Stimulated activated CD8-positive, alpha-beta memory T cell treated with anti-CD3 and anti-CD28 coated beads, Interleukin-15, amount 100 ng/mL, for 4 hours (primary cell): ENCODE measurements around the gene APMAP.

Source experiments
- DNase-seq, 2 donors: peaks; one replicate each; pipeline ENCODE4 v3.0.0-alpha.2; 2020; ENCODE audit warnings: low read depth in 2 of 2

APMAP gene

GRCh38 chr20:24992487-24993205, at the start of gene APMAP:
Gene APMAP (minus strand): TSS chr20:24992751. CDS start chr20:24992688, 63 bp downstream.
- DNase-seq: peak; percentile 91 to 93

- DNase-seq: no peak
These were observed 49.4 kb upstream of the APMAP start for GRCh38 chr20:25041813-25042530.

DNA sequence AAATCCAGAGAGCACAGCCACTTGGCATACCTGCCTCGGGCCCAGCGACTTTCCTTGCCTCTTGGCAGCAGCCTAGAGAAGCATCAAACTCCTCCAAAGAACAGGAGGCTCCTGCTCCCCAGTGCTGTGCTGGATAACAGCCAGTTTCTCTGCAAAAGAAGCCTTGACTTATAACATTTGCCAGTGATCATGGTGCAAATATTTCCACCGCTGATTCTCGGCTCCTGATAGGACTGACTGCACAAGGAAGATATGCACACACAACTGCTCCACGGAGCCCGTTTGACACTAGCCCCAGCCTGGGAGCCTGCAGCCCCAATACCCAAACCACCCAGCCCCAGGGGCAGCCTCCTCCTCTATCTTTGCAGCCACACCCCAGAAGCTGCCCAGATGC, 47.9 kb upstream of the APMAP start:
- DNase-seq: no peak

DNA sequence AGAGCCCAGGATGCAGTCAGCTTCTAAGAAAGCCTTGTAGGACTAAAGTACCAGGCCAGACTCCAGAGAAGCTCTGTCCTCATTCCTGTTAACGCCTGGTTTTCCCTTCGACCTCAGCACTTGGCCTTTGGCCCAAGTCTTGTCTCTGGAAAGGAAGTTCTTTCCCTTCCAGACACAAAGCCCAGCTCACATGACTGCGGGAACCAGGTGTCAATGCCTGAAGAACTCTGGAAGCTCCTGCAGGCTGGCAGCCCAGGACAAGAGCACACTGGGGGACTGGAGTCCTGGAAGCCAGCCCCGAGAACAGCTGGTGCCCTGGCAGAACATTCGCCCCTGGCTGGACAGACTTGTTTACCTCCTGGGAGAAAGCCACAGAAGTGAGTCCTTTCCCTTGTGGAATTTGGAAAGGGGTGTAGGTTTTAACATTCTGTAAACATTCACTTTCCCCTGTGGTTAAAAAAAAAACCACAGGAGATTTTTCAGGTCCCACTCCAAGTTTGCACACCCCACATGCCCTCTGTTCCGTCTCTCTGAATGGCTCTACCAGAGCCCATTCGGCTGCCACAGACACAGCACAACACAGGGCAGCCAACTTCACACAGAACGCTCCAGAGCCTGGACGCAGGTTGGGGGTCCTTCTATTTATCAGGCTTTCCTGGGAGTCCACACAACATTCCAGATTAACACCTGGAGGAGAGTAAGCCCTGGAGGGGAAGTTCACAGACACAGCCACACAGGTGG, 47.3 kb upstream of the APMAP start:
- no peak for DNase-seq

GRCh38 chr20:25038591-25039015, 46.1 kb upstream of the APMAP start:
- no peak for DNase-seq

DNA sequence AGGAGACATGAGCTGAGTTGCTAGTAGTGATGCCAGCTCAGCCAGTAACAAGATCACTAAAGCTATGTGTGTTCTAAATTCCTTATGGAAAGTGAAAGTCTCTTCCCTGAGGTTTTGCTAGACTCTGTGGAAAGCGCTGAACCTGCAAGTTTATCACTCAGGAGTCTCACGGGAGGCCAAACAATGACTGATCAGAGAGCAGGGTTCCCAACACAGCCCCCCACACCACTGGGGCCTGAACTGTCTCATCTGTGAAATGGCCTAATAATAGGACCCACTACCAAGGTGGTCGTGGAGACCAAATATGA, 45.5 kb upstream of the APMAP start:
- no peak for DNase-seq

DNA sequence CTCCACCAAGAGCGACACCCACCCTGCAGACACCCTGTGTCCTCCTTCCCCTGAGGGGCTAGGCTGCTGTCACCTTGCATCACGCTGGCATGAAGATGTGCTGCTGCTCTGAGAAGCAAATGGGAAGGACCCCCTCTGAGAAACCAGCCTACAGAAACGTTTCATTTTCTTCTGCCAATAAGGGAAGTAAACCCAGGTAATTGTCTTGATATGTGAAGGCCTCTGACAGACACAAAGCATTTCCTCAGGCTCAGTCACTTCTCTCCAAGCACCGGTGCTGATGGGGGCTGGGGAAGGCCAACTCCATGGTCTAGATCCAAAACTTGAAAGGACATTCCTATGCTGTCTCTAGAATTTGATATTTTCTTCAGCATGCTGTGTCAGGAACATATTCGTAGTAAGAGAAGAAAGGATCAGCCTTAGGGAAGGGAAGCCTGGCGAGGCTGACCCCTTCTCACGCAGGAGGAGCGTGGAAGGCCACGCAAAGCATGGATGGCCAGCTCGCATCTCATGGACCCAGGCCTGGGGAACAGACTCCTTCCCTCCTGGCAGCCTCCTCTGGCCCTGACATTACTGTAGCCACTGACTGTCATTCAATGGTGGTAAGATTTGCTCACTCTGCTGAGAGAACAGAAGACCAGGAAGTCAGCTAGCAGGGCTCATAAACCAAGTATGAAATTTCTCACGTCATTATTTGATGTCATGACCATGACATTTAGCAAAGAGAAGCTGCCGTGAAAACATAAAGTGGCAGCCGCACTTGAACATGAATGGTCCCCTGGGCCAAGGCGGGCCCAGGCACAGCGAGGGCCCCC, 44.9 kb upstream of the APMAP start:
- no peak for DNase-seq

DNA sequence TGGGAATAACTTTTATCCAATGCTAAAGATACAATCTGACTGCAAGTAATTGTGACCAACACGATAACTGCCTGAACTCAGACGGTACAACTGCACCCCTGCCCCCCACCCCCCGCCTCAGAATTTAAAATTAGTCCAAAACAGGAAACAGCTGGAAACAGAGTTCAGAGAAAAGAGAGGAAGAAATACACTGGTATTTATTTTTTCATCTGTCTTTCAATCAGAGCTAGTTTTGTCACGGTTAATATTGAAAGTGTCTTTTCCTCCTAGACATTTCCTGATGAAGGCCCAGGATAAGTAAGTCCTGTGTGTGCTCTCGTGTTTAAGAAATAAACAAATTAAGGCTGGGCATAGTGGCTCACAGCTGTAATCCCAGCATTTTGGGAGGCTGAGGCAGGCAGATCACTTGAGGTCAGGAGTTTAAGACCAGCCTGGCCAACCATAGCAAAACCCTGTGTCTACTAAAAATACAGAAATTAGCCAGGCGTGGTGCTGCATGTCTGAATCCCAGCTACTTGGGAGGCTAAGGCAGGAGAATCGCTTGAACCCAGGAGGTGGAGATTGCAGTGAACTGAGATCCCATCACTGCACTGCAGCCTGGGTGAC, 43.9 kb upstream of the APMAP start:
- DNase-seq: no peak

GRCh38 chr20:25035921-25036320, 43.4 kb upstream of the APMAP start:
- no peak for DNase-seq

DNA sequence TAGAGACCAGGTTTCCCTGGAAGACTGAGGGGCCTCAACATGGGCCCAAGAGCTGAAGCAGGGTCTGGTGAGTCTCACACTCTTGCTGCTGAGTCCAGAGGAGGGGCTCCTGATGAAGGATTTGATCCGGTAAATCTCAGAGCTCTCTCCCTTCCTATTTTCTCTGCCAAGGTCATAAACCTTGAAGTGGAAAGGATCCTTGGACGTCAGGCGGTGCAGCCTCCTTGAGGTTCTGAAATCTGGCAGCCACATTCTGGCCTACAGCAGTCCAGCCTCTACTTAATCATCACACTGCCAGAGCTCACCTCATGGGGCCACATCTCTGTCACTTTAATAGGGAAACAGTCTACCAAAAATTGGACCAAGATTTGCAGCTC, 41.4 kb upstream of the APMAP start:
- DNase-seq: no peak

DNA sequence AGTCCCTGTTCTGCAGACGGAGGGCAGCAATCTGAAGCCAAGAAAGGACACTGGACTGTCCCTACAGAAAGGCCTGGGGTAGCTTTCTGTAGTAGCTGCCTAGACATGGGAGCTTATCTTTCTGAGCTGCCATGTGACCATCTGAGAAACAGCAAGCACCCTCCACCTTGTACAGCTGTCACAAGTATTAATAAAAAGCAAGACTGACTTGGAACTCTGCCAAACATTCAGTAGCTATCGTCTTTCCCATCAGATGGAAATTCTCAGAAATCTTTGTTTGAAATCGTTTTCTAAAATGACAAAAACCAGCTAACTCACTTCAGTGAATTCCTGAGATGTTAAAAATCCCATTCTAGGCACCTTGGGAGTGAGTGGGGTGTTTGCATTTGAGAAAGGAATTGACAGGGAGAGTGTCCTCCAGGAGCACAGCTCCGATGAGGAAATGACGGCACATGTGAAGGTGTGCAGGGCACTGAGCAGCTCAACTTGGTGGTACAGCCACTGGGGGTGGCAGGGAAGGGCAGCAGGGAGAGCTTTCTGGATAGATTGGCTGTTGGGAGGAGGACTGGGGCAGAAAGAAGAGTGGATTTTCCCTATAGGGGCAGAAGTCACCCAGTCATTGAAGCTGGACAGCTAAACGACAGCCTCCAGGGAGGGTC, 40.8 kb upstream of the APMAP start:
- no peak for DNase-seq

GRCh38 chr20:25032478-25033264, 40.1 kb upstream of the APMAP start:
- no peak for DNase-seq

DNA sequence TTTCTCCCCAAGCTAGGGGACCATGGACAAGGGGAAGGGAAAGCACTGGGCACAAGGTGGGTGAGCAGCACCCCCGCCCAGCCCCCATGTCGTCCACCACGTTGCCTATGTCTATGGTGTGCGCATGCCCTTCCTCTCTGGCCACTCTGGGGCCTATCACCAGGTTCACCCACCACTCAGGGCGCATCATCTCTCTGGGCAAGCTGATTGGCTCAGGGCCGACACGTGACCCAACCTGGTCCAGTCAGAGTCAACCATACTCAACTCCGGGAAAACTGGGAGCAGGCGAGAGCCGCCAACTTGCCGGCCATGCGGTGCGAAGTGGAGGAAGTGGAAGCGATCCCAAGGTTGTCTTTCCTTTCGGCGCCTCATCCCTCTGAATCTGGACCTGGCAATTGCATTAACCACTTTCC, 39.5 kb upstream of the APMAP start:
- no peak for DNase-seq

- DNase-seq: no peak
These were observed 38.7 kb upstream of the APMAP start for GRCh38 chr20:25031241-25031640.

GRCh38 chr20:25030649-25031207, 38.2 kb upstream of the APMAP start:
- DNase-seq: no peak

GRCh38 chr20:25030007-25030648, 37.6 kb upstream of the APMAP start:
- no peak for DNase-seq

GRCh38 chr20:25025986-25026605, 33.5 kb upstream of the APMAP start:
- no peak for DNase-seq

- no peak for DNase-seq
These were observed 32.7 kb upstream of the APMAP start for GRCh38 chr20:25025091-25025861.
